OCI-LY3 (cell line): ENCODE measurements around the gene HDDC2.

Experiments used
- H2AFZ ChIP-seq: fragments of 200-600, 300-600 bp; shearing (Covaris generic); 2 replicates; pipeline ENCODE4 v1.6.0; 2014; ENCODE audit warnings: antibody characterized with exemption, low read depth, low read length
- H3K27ac ChIP-seq: fragments of 200-600, 300-600 bp; sonication (generic); 2 replicates; pipeline ENCODE4 v1.5.1; 2014; ENCODE audit warnings: mild to moderate bottlenecking, low read length, moderate library complexity, mixed read lengths
- H3K27me3 ChIP-seq: fragments of 200-600, 300-600 bp; sonication (generic); 2 replicates; pipeline ENCODE4 v1.6.1; 2014; ENCODE audit warnings: low read depth, low read length, mixed read lengths
- H3K36me3 ChIP-seq: fragments of 200-600, 300-600 bp; sonication (generic); replicated peaks from 2 replicates; pipeline ENCODE3; 2014; ENCODE audit warnings: low read depth, low read length, mixed read lengths
- H3K4me1 ChIP-seq: fragments of 300-600, 200-600 bp; sonication (generic); 2 replicates; pipeline ENCODE4 v1.6.1; 2014; ENCODE audit warnings: low read length, mixed read lengths
- H3K4me2 ChIP-seq: fragments of 200-600, 300-600 bp; sonication (generic); 2 replicates; pipeline ENCODE4 v1.6.1; 2014; ENCODE audit warnings: low read length, mixed read lengths
- H3K4me3 ChIP-seq: fragments of 300-600, 200-600 bp; sonication (generic); 2 replicates; pipeline ENCODE4 v1.5.1; 2014; ENCODE audit warnings: antibody characterized with exemption, mild to moderate bottlenecking, low read length, moderate library complexity
- H3K79me2 ChIP-seq: fragments of 300-600, 200-600 bp; shearing (Covaris generic); 2 replicates; pipeline ENCODE4 v1.6.1; 2014; ENCODE audit warnings: mild to moderate bottlenecking, low read length, mixed read lengths
- H3K9ac ChIP-seq: fragments of 300-600, 200-600 bp; shearing (Covaris generic); 2 replicates; pipeline ENCODE4 v1.6.0; 2014; ENCODE audit warnings: mild to moderate bottlenecking, low read length, moderate library complexity
- H3K9me3 ChIP-seq: fragments of 200-600, 300-600 bp; shearing (Covaris generic); 2 replicates; pipeline ENCODE4 v1.6.1; 2014; ENCODE audit warnings: low read length, mixed read lengths; ENCODE audit not compliant: insufficient read depth
- H4K20me1 ChIP-seq: fragments of 200-600, 300-600 bp; sonication (generic); 2 replicates; pipeline ENCODE4 v1.6.1; 2016; ENCODE audit warnings: low read length, mixed read lengths; ENCODE audit not compliant: insufficient read depth
- CTCF ChIP-seq: fragments of 200-600, 300-600 bp; sonication (generic); IDR thresholded peaks from 2 replicates; pipeline ENCODE4 v1.5.1; 2014; ENCODE audit warnings: antibody characterized with exemption, low read length, low read depth
- EZH2phosphoT487 ChIP-seq: fragments of 200-600 bp; shearing (Covaris generic); IDR thresholded peaks from 2 replicates; pipeline ENCODE4 v1.6.1; 2018; ENCODE audit warnings: antibody characterized with exemption, mixed run types, low read depth

The HDDC2 gene

DNA sequence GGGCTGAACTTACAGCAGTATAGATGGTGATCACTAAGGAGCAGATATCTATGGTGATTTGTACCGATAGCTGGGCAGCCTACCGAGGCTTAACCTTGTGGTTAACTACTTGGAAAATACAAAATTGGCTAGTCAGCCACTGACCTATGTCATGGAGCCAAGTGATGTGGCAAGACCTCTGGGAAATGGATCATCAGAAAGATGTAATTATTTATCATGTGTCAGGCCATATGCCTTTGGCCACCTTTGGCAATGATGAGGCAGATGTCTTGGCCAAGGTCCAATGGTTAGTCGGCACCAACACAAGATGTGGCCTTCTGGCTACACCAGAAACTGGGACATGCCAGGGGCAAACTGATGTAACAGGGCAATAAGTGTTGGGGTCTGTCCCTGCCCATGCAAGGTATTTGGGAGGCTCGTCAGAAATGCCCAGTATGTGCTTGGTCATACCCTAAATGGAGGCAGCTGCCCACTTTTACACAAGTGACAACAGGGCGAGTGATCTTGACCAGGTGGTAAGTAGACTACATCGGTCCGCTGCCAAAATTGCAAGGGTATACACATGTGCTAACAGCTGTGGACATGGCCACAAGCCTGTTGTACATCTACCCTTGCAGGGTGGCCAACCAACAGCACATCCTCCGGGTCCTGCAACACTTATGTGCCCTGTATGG, 30.1 kb downstream of the HDDC2 start:
- H3K27me3 ChIP-seq, result no peaks in the 10 kb centered on the region
- no peak overlapping the region for H3K9ac ChIP-seq
- H3K4me2 ChIP-seq, result no peak overlapping the region
- H2AFZ ChIP-seq, result no peak overlapping the region
- no peak for TF ChIP-seq EZH2phosphoT487
- TF ChIP-seq CTCF, result no peak
- no peaks in the 10 kb centered on the region for H3K79me2 ChIP-seq
- no peak overlapping the region for H3K27ac ChIP-seq
- H4K20me1 ChIP-seq, result no peaks in the 10 kb centered on the region
- H3K4me3 ChIP-seq, result no peak overlapping the region
- H3K4me1 ChIP-seq, result no peaks in the 10 kb centered on the region
- H3K36me3 ChIP-seq, result peaks cover 7% of the 10 kb centered on the region
- no peaks in the 10 kb centered on the region for H3K9me3 ChIP-seq

DNA sequence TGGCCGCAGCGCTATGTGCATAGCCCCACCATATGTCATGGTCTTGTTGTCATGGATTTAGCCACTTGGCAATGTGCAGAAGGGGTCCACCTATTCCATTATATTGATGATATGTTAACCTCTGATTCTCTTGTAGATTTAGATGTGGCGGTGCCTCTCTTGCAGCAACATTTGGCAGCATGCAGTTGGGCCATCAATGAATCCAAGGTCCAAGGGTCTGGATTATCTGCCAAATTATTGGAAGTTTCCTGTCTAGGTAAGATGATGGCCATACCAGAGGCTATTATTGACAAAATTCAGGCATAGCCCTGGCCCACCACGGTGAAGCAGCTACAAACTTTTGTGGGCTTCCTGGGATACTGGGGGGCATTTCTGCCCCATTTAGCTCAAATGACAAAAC, 31.4 kb downstream of the HDDC2 start:
- TF ChIP-seq EZH2phosphoT487 (no peak), CTCF (no peak)
- H3K79me2 ChIP-seq, result no peaks in the 10 kb centered on the region
- no peaks in the 10 kb centered on the region for H3K9me3 ChIP-seq
- no peak overlapping the region for H3K4me2 ChIP-seq
- H3K27ac ChIP-seq, result no peak overlapping the region
- no peak overlapping the region for H3K4me3 ChIP-seq
- H4K20me1 ChIP-seq, result no peaks in the 10 kb centered on the region
- no peak overlapping the region for H3K9ac ChIP-seq
- H3K36me3 ChIP-seq, result peaks cover 6% of the 10 kb centered on the region
- no peaks in the 10 kb centered on the region for H3K27me3 ChIP-seq
- no peak overlapping the region for H2AFZ ChIP-seq
- no peaks in the 10 kb centered on the region for H3K4me1 ChIP-seq

DNA sequence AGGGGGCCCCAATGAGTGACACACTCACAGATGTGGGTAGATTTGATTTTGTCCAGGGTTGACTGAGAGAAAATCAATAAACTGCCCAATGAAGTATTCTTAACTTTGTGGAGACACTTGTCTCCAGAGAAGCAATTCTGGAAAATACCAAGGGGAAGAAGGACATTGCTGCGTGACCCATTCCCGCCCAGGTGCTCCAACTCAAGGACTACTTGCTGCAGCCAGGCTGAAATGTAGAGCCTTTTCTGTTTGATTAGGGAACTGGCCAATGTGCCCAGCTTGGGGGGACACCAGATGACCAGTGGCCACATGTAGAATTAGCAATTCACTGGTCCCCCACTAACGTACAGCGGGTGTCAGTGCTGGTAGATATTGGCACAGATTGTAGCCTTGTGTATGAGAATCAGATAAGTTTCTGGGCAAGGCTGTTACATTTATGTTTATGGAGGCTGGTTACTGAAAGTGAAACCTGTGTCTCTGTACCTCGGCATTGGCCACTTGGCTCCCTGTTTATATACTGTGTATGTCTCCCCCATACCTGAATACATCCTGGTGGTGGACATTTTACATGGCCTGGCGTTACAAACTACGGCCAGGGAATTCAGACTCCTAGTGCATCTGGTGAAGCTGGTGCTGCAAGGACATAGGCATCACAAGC, 32.3 kb downstream of the HDDC2 start:
- no peaks in the 10 kb centered on the region for H3K4me1 ChIP-seq
- no peaks in the 10 kb centered on the region for H3K36me3 ChIP-seq
- H3K9me3 ChIP-seq, result no peaks in the 10 kb centered on the region
- no peak overlapping the region for H3K4me3 ChIP-seq
- no peak overlapping the region for H3K27ac ChIP-seq
- no peaks in the 10 kb centered on the region for H3K79me2 ChIP-seq
- no peaks in the 10 kb centered on the region for H4K20me1 ChIP-seq
- no peak overlapping the region for H3K9ac ChIP-seq
- H2AFZ ChIP-seq, result no peak overlapping the region
- H3K27me3 ChIP-seq, result no peaks in the 10 kb centered on the region
- TF ChIP-seq CTCF (no peak), EZH2phosphoT487 (no peak)
- no peak overlapping the region for H3K4me2 ChIP-seq

GRCh38 chr6:125268765-125269164, 33.0 kb downstream of the HDDC2 start:
- Histone ChIP-seq H3K4me1 (no peaks in the 10 kb centered on the region), H2AFZ (no peak overlapping the region), H3K4me3 (no peak overlapping the region), H4K20me1 (no peaks in the 10 kb centered on the region), H3K4me2 (no peak overlapping the region), H3K27ac (no peak overlapping the region), H3K27me3 (no peaks in the 10 kb centered on the region), H3K36me3 (no peaks in the 10 kb centered on the region), H3K79me2 (no peaks in the 10 kb centered on the region), H3K9ac (no peak overlapping the region), H3K9me3 (no peaks in the 10 kb centered on the region)
- TF ChIP-seq EZH2phosphoT487, result no peak
- no peak for TF ChIP-seq CTCF
